GM23248 (cell line): ENCODE results near the gene MAN1B1. TPM values are rescaled to one million over a fixed set of nuclear protein-coding genes. Genes with fewer than 3 reads are reported as not detected.

ENCODE experiments used
- DNase-seq: peaks from one replicate; pipeline ENCODE4 v3.0.0-alpha.2; 2015
- H2AFZ ChIP-seq: fragments of 200-600 bp; sonication (generic); 2 replicates; pipeline ENCODE4 v1.6.1; 2016; ENCODE audit warnings: antibody characterized with exemption
- H3F3A ChIP-seq: fragments of 200-600 bp; sonication (generic); 2 replicates; pipeline ENCODE4 v1.6.1; 2016; ENCODE audit warnings: mild to moderate bottlenecking, antibody characterized with exemption, mixed run types; ENCODE audit not compliant: insufficient read depth
- H3K27ac ChIP-seq: fragments of 200-600 bp; sonication (generic); 2 replicates; pipeline ENCODE4 v1.5.1; 2016; ENCODE audit warnings: mild to moderate bottlenecking
- H3K27me3 ChIP-seq: fragments of 200-600 bp; sonication (generic); replicated peaks from 2 replicates; pipeline ENCODE4 v1.6.1; 2016; ENCODE audit warnings: mild to moderate bottlenecking; ENCODE audit not compliant: insufficient read depth
- H3K36me3 ChIP-seq: fragments of 200-600 bp; sonication (generic); 2 replicates; pipeline ENCODE4 v1.6.1; 2016; ENCODE audit warnings: low read depth, mild to moderate bottlenecking
- H3K4me1 ChIP-seq: fragments of 200-600 bp; sonication (generic); 2 replicates; pipeline ENCODE4 v1.6.1; 2016; ENCODE audit warnings: mild to moderate bottlenecking; ENCODE audit not compliant: insufficient read depth
- H3K4me2 ChIP-seq: fragments of 200-600 bp; sonication (generic); one replicate; pipeline ENCODE4 v1.6.1; 2016; ENCODE audit warnings: mild to moderate bottlenecking; ENCODE audit not compliant: unreplicated experiment
- H3K4me3 ChIP-seq: fragments of 200-600 bp; sonication (generic); 2 replicates; pipeline ENCODE4 v1.5.1; 2016; ENCODE audit warnings: mild to moderate bottlenecking
- H3K79me2 ChIP-seq: fragments of 200-600 bp; sonication (generic); 2 replicates; pipeline ENCODE4 v1.6.1; 2016; ENCODE audit warnings: mild to moderate bottlenecking; ENCODE audit not compliant: insufficient read depth
- H3K9ac ChIP-seq: fragments of 200-600 bp; sonication (generic); 2 replicates; pipeline ENCODE4 v1.6.1; 2016; ENCODE audit warnings: mild to moderate bottlenecking
- H3K9me2 ChIP-seq: fragments of 200-600 bp; sonication (generic); 2 replicates; pipeline ENCODE4 v1.6.1; 2016; ENCODE audit warnings: mixed run types, mild to moderate bottlenecking, moderate library complexity; ENCODE audit not compliant: insufficient read depth
- H3K9me3 ChIP-seq: fragments of 200-600 bp; sonication (generic); one replicate; pipeline ENCODE4 v1.6.1; 2017; ENCODE audit warnings: low read depth
- H4K20me1 ChIP-seq: fragments of 200-600 bp; sonication (generic); 2 replicates; pipeline ENCODE4 v1.6.0; 2016; ENCODE audit not compliant: insufficient read depth
- EZH2 ChIP-seq: fragments of 200-600 bp; sonication (generic); IDR thresholded peaks from 2 replicates; pipeline ENCODE4 v1.6.1; 2018; ENCODE audit warnings: antibody characterized with exemption, mild to moderate bottlenecking; ENCODE audit not compliant: insufficient read depth, poor library complexity, severe bottlenecking
- EZH2phosphoT487 ChIP-seq: fragments of 200-600 bp; sonication (generic); IDR thresholded peaks from 2 replicates; pipeline ENCODE4 v1.6.1; 2018; ENCODE audit warnings: antibody characterized with exemption, moderate library complexity, mild to moderate bottlenecking, low read depth; ENCODE audit not compliant: insufficient read depth
- WGBS, 2 experiments: methylation state at CpG; one replicate each; pipeline ENCODE4 v1.1.6; 2015 to 2017; ENCODE audit warnings: low lambda C conversion rate in 2 of 2, low coverage in 1 of 2; ENCODE audit errors: missing lambda C conversion rate in 2 of 2; 5-methylcytosine and 5-hydroxymethylcytosine counted together
- in situ Hi-C: fragments of 300-500 bp; cut with MboI; formaldehyde crosslinking; loops from 2 replicates; pipeline ENCODE4 v1.15.0; 2020
- polyA plus RNA-seq: library from polyadenylated mRNA; unstranded; fragments of >200 nt; fragmentation: Nextera tagmentation; extraction: Ambion mirVana; gene quantifications from 2 replicates; pipeline ENCODE4 v1.2.1, GENCODE V29; 2016
- total RNA-seq: library from RNA; depleted of rRNA; stranded (reverse); fragments of >200 nt; shearing (Covaris generic); gene quantifications from 2 replicates; pipeline ENCODE4 v1.2.3, GENCODE V29; 2014

MAN1B1 gene
- total and polyA plus RNA-seq, 2 experiments from 2014 or later, result 101 to 136 TPM

DNA sequence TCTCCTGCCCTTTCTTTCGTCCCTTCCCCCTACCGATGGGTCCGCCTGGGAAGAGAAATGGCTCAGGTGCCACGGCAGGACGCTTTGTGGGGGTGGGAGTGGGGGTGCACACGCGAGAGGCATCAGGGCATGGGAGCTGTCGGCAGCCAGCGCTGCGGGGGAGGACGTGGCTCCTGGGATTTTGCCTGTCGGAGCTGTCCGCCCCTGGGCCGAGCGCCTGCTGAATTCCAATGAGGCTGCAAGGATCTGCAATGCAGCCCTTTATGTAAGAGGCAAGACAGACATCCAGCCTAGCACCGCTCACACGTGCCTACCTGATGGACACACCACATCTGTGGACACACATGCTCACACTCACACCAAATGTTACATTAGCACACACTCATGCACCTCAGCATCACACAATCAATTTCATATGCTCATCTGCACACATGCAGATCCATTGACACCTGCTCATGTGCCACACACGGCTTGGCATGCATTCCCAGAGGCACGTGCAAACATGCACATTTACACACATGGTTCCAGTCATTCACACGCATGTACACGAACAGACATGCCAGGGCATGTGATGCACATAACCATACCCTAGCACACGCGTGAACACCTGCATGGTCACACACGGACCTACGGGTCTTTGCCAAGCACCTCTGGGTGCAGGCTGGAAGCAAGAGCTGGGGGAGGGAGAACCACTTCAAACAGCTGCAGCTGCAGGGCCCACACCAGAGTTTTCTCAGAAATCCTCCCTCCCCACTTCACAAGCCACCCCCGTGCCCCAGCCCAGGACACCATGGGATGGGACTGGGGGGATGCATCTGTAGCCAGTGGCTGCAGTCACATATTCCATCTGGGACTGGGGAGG, 53.6 kb downstream of the MAN1B1 start:
- in situ Hi-C loops, result no loop called here
- H3K4me2 ChIP-seq, result no peak overlapping the region
- peaks cover 35% of the 10 kb centered on the region for H3K27me3 ChIP-seq
- H2AFZ ChIP-seq, result no peak overlapping the region
- H3K79me2 ChIP-seq, result no peaks in the 10 kb centered on the region
- H4K20me1 ChIP-seq, result no peaks in the 10 kb centered on the region
- no peaks in the 10 kb centered on the region for H3K9me2 ChIP-seq
- no peaks in the 10 kb centered on the region for H3F3A ChIP-seq
- H3K9ac ChIP-seq, result no peak overlapping the region
- no peak for TF ChIP-seq EZH2phosphoT487
- TF ChIP-seq EZH2, result no peak
- DNase-seq, result no peak
- H3K36me3 ChIP-seq, result no peaks in the 10 kb centered on the region
- H3K9me3 ChIP-seq, result no peaks in the 10 kb centered on the region
- 27 to 32% methylated on average over 23 to 26 of the region's 26 CpGs for WGBS, 2 experiments
- no peaks in the 10 kb centered on the region for H3K4me1 ChIP-seq
- no peak overlapping the region for H3K27ac ChIP-seq
- no peak overlapping the region for H3K4me3 ChIP-seq

DNA sequence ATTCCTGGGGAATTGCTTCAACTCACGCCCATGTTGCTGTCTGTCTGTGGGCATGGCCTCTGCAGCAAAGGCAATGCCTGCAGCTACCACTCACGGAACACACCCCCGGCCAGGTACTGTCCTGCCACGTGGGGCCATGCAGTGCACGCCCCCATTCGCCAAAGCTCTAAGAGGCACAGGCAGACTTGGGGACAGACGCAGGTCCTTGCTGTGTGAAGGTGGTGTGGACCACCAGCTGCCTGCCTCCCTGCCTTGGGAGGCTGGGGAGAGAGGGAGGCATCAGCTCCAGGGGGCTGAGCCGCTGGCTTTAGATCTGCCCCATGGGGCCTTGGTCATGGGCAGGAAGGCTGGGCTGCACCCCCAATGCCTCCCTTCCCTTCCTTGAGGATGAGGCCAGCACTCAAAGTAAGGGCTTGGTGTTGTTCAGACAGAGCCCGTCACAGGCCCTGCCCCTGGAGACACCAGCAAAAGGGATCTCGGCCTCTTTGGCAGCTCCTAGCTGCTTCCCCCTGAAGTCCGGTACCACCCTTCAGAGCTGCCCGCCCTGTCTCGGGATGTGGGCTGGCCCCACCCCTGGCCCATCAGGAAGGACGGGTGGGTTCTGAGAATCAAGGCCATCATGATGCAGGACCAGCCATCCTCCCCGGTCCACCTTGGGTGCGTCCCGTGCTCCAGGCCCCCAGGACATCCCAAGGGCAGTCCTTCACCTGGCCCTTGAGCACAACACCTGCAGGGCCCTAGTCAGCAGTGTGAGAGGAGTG, 54.4 kb downstream of the MAN1B1 start:
- no peaks in the 10 kb centered on the region for H3K9me3 ChIP-seq
- H3K79me2 ChIP-seq, result no peaks in the 10 kb centered on the region
- no peak for DNase-seq
- no peak overlapping the region for H3K4me2 ChIP-seq
- in situ Hi-C loops, result no loop called here
- H3K9me2 ChIP-seq, result no peaks in the 10 kb centered on the region
- no peaks in the 10 kb centered on the region for H4K20me1 ChIP-seq
- H3K9ac ChIP-seq, result no peak overlapping the region
- no peak overlapping the region for H3K27ac ChIP-seq
- TF ChIP-seq EZH2phosphoT487 (no peak), EZH2 (no peak)
- peaks cover 35% of the 10 kb centered on the region for H3K27me3 ChIP-seq
- no peak overlapping the region for H3K4me3 ChIP-seq
- H3K4me1 ChIP-seq, result no peaks in the 10 kb centered on the region
- 54 to 55% methylated on average over 17 of the region's 17 CpGs for WGBS, 2 experiments
- no peaks in the 10 kb centered on the region for H3F3A ChIP-seq
- no peak overlapping the region for H2AFZ ChIP-seq
- H3K36me3 ChIP-seq, result no peaks in the 10 kb centered on the region

DNA sequence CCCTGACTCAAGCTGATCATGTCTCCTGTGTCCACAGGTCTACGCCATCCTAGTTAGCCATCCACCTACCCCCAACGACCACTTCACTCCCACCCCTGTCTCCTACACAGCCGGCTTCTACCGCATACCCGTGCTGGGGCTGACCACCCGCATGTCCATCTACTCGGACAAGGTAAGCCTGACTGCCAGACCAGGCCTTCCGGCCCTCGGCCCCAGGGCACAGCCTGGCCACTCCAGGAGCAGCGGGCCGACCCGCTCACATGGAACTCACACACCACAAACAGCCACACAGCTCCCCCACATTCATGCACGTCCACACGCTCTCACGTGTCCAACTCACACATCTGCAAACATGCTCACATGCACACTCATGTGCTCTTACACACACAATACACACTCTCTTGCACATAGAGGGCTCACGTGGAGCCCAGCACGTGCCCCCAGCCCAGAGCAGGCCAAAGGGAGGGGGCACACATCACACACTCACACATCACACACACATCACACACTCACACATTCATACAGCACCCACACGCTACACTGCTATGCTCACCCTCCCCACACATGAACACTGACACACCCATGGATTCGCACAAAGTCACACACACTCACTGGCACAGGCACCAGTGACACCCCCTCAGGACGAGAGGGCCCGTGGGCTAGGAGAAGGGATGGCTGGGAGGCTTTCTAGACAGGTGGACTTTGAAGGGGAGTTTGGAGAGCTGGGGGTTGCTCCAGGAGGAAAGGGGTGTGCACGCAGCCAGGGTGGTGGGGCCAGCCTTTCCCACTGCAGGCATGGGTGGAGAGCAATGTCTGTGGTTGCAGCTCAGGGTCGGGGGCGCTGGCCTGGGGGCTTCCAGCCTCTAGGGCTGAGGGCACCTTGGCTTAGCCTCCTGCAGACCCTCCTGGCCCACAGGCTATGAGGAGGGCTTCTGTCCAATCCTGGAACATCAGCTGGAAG, 55.5 kb downstream of the MAN1B1 start:
- Histone ChIP-seq H2AFZ (no peak overlapping the region), H3K4me3 (no peak overlapping the region), H3K79me2 (no peaks in the 10 kb centered on the region), H3F3A (no peaks in the 10 kb centered on the region), H3K9me2 (no peaks in the 10 kb centered on the region), H3K4me2 (no peak overlapping the region), H3K27me3 (peaks cover 28% of the 10 kb centered on the region), H3K36me3 (no peaks in the 10 kb centered on the region), H3K9me3 (no peaks in the 10 kb centered on the region), H3K27ac (no peak overlapping the region), H3K4me1 (no peaks in the 10 kb centered on the region), H3K9ac (no peak overlapping the region), H4K20me1 (no peaks in the 10 kb centered on the region)
- DNase-seq, result no peak
- TF ChIP-seq EZH2phosphoT487, result no peak
- no peak for TF ChIP-seq EZH2
- WGBS, 2 experiments, result 49 to 56% methylated on average over 24 of the region's 24 CpGs
- in situ Hi-C loops, result no loop called here

DNA sequence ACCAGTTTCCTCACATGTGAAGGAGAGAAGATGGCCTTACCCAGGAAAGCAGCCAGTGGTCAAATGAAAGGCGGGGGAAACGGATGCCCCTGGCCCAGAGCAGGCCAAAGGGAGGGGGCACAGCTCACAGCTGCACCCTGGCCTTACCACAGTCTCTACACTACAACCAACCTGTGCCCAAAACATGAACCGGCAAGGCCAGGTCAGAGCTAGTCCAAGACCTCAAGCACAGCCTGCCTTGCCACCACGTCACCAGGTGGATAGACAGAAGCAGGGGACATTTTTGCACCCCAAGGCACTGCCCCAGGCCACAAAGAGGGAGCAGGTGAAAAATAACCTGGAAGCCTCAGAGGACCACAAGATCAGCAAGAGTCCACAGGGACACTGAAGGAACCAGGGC, 56.7 kb downstream of the MAN1B1 start:
- TF ChIP-seq EZH2, result no peak
- no peak for TF ChIP-seq EZH2phosphoT487
- no peak overlapping the region for H3K4me3 ChIP-seq
- no peaks in the 10 kb centered on the region for H3K4me1 ChIP-seq
- H4K20me1 ChIP-seq, result no peaks in the 10 kb centered on the region
- H3K36me3 ChIP-seq, result no peaks in the 10 kb centered on the region
- no peaks in the 10 kb centered on the region for H3K9me3 ChIP-seq
- peaks cover 16% of the 10 kb centered on the region for H3K27me3 ChIP-seq
- H3K79me2 ChIP-seq, result no peaks in the 10 kb centered on the region
- H3K9me2 ChIP-seq, result no peaks in the 10 kb centered on the region
- no peak overlapping the region for H3K9ac ChIP-seq
- no peak for DNase-seq
- 30 to 39% methylated on average over 4 of the region's 4 CpGs for WGBS, 2 experiments
- H2AFZ ChIP-seq, result no peak overlapping the region
- no peak overlapping the region for H3K27ac ChIP-seq
- H3F3A ChIP-seq, result no peaks in the 10 kb centered on the region
- in situ Hi-C loops, result no loop called here
- H3K4me2 ChIP-seq, result no peak overlapping the region
